ENCODE results near the gene HSP90AA1.

DNA sequence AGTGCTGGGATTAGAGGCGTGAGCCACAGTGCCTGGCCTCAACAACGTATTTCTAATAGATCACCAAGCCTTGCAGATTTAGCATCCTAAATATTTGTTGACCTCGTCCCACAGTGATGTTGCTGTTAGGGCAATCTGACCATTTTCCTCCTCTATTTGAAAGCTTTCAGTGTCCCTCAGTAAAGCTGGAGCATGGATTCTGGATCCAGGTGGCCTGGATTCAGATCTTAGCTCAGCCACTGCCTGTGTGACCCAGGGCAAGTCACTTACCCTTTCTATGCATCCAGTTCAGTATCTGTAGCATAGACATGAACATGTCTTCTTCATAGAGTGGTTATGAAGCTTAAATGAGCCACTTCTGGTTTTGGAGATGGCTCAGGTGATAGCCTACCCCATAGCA is 3.9 kb upstream of the HSP90AA1 start:
- TF ChIP-seq, protein P1, sequence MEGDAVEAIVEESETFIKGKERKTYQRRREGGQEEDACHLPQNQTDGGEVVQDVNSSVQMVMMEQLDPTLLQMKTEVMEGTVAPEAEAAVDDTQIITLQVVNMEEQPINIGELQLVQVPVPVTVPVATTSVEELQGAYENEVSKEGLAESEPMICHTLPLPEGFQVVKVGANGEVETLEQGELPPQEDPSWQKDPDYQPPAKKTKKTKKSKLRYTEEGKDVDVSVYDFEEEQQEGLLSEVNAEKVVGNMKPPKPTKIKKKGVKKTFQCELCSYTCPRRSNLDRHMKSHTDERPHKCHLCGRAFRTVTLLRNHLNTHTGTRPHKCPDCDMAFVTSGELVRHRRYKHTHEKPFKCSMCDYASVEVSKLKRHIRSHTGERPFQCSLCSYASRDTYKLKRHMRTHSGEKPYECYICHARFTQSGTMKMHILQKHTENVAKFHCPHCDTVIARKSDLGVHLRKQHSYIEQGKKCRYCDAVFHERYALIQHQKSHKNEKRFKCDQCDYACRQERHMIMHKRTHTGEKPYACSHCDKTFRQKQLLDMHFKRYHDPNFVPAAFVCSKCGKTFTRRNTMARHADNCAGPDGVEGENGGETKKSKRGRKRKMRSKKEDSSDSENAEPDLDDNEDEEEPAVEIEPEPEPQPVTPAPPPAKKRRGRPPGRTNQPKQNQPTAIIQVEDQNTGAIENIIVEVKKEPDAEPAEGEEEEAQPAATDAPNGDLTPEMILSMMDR (IDR thresholded peaks at IDR 0.05) = no peak
- no peak for TF ChIP-seq POLR2A (IDR thresholded peaks at IDR 0.05)
